ENCODE results near the gene TTC19.

The TTC19 gene

GRCh38 chr17:15972497-15972951, 27.1 kb upstream of the TTC19 start:
- in situ Hi-C loops (cut with MboI; ENCODE audit: low sequenced_read_pairs) = no loop called here

GRCh38 chr17:15973016-15973415, 26.6 kb upstream of the TTC19 start:
- in situ Hi-C loops (cut with MboI; ENCODE audit: low sequenced_read_pairs) = no loop called here

- in situ Hi-C loops (cut with MboI; ENCODE audit: low sequenced_read_pairs) = no loop called here
Observed at GRCh38 chr17:15973834-15974233, 25.8 kb upstream of the TTC19 start.

GRCh38 chr17:15977894-15978293, 21.7 kb upstream of the TTC19 start:
- in situ Hi-C loops (cut with MboI; ENCODE audit: low sequenced_read_pairs) = loop anchor here (25.0 kb wide), 1 partner anchor 141 kb away; no protein-coding TSS in a partner anchor

- in situ Hi-C loops (cut with MboI; ENCODE audit: low sequenced_read_pairs) = loop anchor here (25.0 kb wide), 1 partner anchor 141 kb away; no protein-coding TSS in a partner anchor
Observed at GRCh38 chr17:15978606-15979005, 21.0 kb upstream of the TTC19 start.

GRCh38 chr17:15979013-15979412, 20.6 kb upstream of the TTC19 start:
- in situ Hi-C loops (cut with MboI; ENCODE audit: low sequenced_read_pairs) = loop anchor here (25.0 kb wide), 1 partner anchor 142 kb away; no protein-coding TSS in a partner anchor

- in situ Hi-C loops (cut with MboI; ENCODE audit: low sequenced_read_pairs) = loop anchor here (25.0 kb wide), 1 partner anchor 144 kb away; no protein-coding TSS in a partner anchor
Observed at GRCh38 chr17:15981208-15981607, 18.4 kb upstream of the TTC19 start.

- in situ Hi-C loops (cut with MboI; ENCODE audit: low sequenced_read_pairs) = loop anchor here (25.0 kb wide), 1 partner anchor 145 kb away; no protein-coding TSS in a partner anchor
Observed at GRCh38 chr17:15981646-15982580, 17.7 kb upstream of the TTC19 start.

GRCh38 chr17:15996322-15996721, 3.3 kb upstream of the TTC19 start:
- in situ Hi-C loops (cut with MboI; ENCODE audit: low sequenced_read_pairs) = loop anchor here (25.0 kb wide), 1 partner anchor 159 kb away; no protein-coding TSS in a partner anchor

GRCh38 chr17:15998031-15998562, 1.5 kb upstream of the TTC19 start:
- in situ Hi-C loops (cut with MboI; ENCODE audit: low sequenced_read_pairs) = loop anchor here (25.0 kb wide), 1 partner anchor 161 kb away; no protein-coding TSS in a partner anchor

- in situ Hi-C loops (cut with MboI; ENCODE audit: low sequenced_read_pairs) = loop anchor here (25.0 kb wide), 1 partner anchor 163 kb away; no protein-coding TSS in a partner anchor
Observed at GRCh38 chr17:15999974-16000827, 577 bp downstream of the TTC19 start.

GRCh38 chr17:16001226-16001897, 1.7 kb downstream of the TTC19 start:
- in situ Hi-C loops (cut with MboI; ENCODE audit: low sequenced_read_pairs) = no loop called here

GRCh38 chr17:16002708-16003260, 3.2 kb downstream of the TTC19 start:
- in situ Hi-C loops (cut with MboI; ENCODE audit: low sequenced_read_pairs) = no loop called here

- in situ Hi-C loops (cut with MboI; ENCODE audit: low sequenced_read_pairs) = no loop called here
Observed at GRCh38 chr17:16003841-16004240, 4.2 kb downstream of the TTC19 start.

GRCh38 chr17:16005636-16006035, 6.0 kb downstream of the TTC19 start:
- in situ Hi-C loops (cut with MboI; ENCODE audit: low sequenced_read_pairs) = no loop called here

- in situ Hi-C loops (cut with MboI; ENCODE audit: low sequenced_read_pairs) = no loop called here
Observed at GRCh38 chr17:16007439-16007838, 7.8 kb downstream of the TTC19 start.

- in situ Hi-C loops (cut with MboI; ENCODE audit: low sequenced_read_pairs) = no loop called here
Observed at GRCh38 chr17:16013943-16014407, 14.4 kb downstream of the TTC19 start.

GRCh38 chr17:16019347-16019746, 19.7 kb downstream of the TTC19 start:
- in situ Hi-C loops (cut with MboI; ENCODE audit: low sequenced_read_pairs) = no loop called here

- in situ Hi-C loops (cut with MboI; ENCODE audit: low sequenced_read_pairs) = no loop called here
Observed at GRCh38 chr17:16023881-16024280, 24.3 kb downstream of the TTC19 start.

GRCh38 chr17:16025202-16025601, 25.6 kb downstream of the TTC19 start:
- in situ Hi-C loops (cut with MboI; ENCODE audit: low sequenced_read_pairs) = no loop called here

Data from HL-60/S4 (cell line).